Activated CD4-positive, alpha-beta T cell treated with anti-CD3 and anti-CD28 coated beads, Interleukin-2, amount 50 U/mL, for 48 hours (primary cell): ENCODE results near the gene PRR22.
"Not testable (repeated sequence)": the region's sequence is repeated elsewhere in the genome, so short reads cannot be mapped to it uniquely, and the experiment has no call there.

Experiments
- DNase-seq, 2 experiments: peaks; one replicate each; pipeline ENCODE4 v3.0.0-alpha.2; 2020

Gene PRR22

DNA sequence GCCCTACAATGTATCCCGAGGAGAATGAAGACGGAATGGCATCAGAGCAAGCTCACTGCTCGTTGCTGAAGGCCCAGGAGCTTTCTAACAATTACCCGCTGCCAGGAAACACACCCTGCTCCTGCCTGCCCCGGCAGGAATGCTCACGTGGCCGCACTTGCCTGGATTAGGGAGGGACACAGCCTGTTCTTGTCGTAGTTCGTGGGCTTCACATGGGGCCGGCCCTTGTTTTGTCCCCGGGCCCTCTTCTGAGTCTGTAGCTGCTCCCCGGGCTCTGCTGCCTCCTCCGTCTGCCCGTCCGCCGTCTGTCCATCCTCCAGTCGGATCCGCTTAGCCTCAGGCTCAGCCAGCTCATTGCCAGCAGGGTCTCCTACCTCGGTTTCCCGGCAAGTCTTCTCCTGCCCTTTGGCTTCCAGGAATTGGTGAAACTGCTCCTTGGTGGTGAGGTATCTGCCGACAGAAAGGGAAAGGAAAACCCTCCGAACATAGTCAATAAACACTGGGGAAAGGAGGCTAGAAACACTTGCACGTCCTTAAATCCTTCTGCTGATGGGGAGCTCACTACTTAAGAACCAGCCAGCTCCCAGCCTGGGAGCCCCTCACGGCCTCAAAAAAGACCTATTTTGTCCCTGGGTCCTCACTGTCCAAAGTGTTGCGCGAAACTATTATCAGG lies 5.5 kb upstream of the PRR22 start:
- no peak for DNase-seq

GRCh38 chr19:5789351-5789761 lies 4.8 kb upstream of the PRR22 start:
- no peak for DNase-seq

- DNase-seq = no peak
These were observed 3.9 kb upstream of the PRR22 start for GRCh38 chr19:5788422-5788821.

GRCh38 chr19:5787409-5788182 lies 3.0 kb upstream of the PRR22 start:
- DNase-seq = no peak

DNA sequence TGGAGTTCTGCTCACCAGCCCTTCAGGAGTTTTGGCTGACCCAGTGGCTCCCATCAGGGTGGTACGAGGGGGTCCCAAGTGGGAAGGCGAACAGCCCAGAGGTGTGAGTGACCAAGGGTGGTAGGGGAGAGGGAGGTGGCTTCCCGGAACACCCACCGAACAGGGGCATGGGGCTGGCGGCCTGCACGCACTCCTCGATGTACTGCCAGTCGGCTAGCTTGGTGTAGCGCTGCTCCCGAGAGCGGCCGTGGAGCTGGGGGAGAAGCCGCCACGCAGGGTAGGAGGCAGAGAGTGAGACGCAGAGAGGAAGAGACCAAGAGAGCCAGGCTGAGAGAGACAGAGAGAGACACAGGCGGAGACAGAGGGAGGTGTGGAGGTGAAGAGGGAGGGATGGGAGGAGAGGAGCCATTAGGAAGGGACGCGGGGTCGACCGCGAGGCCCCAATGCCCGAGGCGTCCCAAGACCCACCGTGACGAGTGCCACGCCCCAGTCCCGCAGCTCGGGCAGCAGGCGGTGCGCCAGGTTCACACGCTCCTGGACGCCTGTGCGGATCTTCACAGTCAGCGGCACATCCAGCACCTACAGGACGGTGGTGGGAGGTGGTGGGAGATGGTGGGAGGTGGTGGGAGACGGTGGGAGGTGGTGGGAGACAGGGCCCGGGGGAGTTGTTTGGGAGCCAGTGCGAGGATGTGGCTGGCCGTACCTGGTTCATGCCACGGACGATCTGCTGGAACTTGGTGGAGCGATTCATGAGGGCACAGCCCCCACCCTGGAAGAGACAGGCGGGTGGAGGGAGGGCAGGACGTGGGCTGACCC lies 2.3 kb upstream of the PRR22 start:
- no peak for DNase-seq

GRCh38 chr19:5785423-5785822 lies 877 bp upstream of the PRR22 start:
- no peak for DNase-seq

DNA sequence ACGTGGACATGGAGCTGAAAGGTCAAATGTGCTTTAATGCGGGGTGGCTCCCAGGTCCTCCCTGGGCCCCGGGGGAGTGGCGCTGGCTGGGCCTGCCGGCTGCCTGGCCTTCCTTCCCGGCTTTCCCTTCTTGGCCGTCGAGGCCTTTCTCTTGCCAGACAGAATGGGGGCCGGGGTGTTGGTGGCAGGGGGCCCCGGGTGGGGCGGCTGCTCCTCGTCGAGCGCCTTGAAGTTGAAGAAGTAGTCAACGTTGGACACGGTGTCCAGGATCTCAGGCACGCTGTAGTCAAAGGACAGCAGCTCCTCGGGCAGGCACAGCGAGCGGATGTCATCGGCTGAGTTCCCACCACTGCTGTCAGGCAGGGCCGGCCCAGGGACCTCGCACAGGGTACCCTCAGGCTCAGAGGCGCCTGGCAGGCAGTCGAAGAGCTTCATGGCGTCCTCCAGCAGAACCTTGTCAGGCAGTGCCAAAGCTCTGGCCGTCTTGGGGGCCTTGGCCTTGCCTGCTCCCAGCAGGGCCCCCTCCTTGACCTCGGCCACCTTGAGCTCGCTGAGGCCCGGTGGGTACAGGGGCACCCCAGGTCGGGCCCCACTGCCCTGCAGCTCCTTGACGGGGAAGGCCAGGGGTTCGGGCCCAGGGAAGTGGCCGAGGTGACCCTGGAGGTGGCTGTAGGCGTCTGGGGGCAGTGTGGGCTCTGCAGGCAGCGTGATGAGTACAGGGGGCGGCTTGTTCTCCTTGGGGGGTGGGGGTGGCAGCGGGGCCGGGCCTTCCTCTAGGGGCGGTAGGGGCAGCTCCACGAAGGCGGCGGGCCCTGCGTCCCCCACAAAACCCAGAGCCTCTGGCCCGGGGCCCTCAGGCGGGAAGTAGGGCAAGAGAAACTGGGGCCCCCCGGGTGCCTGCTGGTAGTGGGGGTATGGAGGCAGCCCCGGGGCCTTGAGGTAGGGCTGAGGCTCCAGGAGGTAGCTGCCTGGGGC lies 1.3 kb downstream of the PRR22 start:
- DNase-seq = no peak

DNA sequence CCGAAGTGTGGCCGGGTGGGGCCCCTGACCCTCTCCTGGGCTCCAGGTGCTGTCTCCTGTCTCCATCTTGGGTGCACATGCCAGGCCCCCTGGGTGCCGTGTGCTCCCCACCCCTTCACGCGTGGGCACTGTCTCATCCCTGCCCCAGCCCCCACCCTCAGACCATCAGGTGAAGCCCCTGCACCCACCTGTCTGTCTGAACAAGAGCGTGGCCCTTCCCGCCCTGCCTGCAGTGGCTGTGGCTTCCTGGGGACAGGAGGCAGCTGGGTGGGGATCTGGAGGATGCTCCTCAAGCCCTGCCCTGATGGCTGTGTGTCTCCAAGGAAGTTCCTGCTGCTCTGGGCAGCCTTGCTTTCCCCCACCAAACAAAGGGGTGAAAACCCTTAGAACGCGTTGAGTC lies 2.2 kb downstream of the PRR22 start:
- DNase-seq = no peak

- not testable (repeated sequence) for DNase-seq
These were observed 3.6 kb downstream of the PRR22 start for GRCh38 chr19:5780916-5781315.

- no peak for DNase-seq
These were observed 6.1 kb downstream of the PRR22 start for GRCh38 chr19:5778402-5778801.

GRCh38 chr19:5775668-5776309 lies 8.8 kb downstream of the PRR22 start:
- no peak for DNase-seq

DNA sequence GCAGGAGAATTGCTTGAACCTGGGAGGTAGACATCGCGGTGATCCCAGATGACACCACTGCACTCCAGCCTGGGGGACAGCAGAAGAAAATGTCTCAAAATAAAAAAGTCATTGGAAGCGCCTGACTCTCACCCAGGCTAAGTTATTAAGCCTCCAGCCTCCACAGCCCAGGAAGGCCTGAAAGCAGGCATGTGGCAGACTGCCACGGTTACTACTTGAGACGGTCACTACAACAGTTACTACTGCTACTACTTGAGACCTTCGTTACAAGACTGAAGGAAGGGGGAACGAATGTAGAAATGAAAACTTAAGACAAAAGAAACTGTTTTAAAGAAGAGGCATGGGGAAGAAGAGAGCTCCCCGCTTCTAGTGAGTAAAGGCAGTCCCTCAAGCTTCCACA lies 9.6 kb downstream of the PRR22 start:
- no peak for DNase-seq

DNA sequence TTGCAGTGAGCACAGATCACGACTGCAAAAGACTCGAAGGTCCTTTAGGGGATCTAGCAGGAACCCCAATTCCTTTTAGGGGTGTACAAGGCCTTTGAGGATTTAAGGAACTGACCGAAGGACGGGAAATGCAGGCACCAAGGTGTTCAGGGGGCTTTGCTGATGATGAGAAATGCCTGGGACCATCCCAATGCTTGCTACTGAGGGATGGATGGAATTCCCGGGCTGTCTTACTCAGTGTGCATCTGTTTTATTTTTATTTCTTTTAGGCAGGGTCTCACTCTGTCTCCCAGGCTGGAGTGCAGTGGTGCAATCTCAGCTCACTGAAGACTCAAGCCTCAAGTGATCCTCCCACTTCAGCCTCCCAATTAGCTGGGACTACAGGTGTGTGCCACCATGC lies 11.3 kb downstream of the PRR22 start:
- DNase-seq = no peak

- DNase-seq = no peak
These were observed 12.1 kb downstream of the PRR22 start for GRCh38 chr19:5772416-5772815.

GRCh38 chr19:5767949-5768348 lies 16.6 kb downstream of the PRR22 start:
- DNase-seq = no peak

DNA sequence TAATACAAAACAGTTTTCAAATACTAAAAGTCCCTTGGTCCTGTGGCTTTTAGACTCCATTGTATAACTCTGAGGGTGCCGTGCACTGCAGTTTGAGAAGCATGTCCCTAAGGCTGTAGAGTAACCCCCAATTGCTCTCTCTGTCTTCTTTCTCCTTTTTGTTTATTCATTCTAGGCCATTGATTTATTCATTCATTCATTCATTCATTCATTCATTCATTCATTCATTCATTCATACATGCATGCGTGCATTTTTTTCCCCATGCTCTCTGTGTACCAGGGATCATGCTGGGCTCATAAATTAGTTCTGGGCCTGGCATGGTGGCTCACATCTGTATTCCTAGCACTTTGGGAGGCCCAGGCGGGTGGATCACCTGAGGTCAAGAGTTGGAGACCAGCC lies 19.3 kb downstream of the PRR22 start:
- no peak for DNase-seq

DNA sequence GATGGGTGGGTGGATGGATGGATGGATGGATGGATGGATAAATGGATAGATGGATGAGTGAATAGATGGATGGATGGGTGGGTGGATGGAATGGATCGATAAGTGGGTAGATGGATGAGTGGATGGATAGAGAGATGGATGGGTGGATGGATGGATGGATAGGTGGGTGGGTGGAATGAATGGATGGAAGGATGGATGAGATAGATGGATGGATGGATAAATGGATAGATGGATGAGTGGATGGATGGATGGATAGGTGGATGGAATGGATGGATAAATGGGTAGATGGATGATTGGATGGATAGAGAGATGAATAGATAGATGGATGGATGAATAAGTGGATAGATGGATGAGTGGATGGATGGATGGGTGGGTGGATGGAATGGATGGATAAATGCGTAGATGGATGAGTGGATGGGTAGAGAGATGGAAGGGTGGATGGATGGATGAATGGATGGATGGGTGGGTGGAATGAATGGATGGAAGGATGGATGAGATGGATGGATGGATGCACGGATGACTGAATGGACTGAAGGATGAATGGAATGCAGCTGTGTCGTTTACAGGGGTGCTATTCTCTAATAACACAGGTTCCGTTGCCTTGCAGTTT lies 21.8 kb downstream of the PRR22 start:
- DNase-seq = no peak

DNA sequence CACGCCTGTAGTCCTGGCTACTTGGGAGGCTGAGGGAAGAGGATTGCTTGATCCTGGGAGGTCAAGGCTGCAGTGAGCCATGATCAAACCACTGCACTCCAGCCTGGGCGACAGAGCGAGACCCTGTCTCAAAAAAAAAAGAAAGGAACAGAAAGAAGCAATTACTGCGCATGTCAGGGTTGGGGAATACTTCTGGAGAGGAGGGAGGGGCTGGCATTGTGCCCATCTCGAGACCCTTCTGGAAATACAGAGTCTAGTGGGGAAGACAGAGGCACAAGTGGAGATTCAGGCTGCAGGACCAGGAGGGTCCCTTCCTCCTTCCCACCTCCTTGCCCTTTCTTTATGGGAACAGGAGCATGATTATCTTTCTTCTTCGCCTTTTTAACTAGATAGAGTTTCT lies 30.8 kb downstream of the PRR22 start:
- DNase-seq = no peak

- DNase-seq = no peak
These were observed 32.8 kb downstream of the PRR22 start for GRCh38 chr19:5751709-5752108.

GRCh38 chr19:5749505-5749904 lies 35.0 kb downstream of the PRR22 start:
- DNase-seq = no peak

- not testable (repeated sequence) for DNase-seq
These were observed 35.6 kb downstream of the PRR22 start for GRCh38 chr19:5748920-5749319.

DNA sequence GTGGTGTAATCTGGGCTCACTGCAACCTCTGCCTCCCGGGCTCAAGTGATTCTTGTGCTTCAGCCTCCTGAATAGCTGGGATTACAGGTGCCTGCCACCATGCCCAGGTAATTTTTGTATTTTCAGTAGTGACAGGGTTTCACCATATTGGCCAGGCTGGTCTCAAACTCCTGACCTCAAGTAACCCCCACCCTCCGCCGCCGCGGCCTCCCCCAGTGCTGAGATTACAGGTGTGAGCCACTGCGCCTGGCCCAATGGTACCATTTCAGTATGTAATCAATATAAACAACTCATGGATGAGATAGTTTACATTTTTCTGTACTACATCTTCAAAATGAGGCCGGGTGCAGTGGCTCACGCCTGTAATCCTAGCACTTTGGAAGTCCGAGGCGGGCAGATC lies 39.5 kb downstream of the PRR22 start:
- not testable (repeated sequence) for DNase-seq
